Activated gamma-delta T cell treated with Interleukin-2 at 50 U/mL for 16 hours (primary cell): Measurements from ENCODE around the gene SECISBP2L.

ENCODE experiments used
- DNase-seq: peaks from one replicate; pipeline ENCODE4 v3.0.0-alpha.2; 2020

The SECISBP2L gene

DNA sequence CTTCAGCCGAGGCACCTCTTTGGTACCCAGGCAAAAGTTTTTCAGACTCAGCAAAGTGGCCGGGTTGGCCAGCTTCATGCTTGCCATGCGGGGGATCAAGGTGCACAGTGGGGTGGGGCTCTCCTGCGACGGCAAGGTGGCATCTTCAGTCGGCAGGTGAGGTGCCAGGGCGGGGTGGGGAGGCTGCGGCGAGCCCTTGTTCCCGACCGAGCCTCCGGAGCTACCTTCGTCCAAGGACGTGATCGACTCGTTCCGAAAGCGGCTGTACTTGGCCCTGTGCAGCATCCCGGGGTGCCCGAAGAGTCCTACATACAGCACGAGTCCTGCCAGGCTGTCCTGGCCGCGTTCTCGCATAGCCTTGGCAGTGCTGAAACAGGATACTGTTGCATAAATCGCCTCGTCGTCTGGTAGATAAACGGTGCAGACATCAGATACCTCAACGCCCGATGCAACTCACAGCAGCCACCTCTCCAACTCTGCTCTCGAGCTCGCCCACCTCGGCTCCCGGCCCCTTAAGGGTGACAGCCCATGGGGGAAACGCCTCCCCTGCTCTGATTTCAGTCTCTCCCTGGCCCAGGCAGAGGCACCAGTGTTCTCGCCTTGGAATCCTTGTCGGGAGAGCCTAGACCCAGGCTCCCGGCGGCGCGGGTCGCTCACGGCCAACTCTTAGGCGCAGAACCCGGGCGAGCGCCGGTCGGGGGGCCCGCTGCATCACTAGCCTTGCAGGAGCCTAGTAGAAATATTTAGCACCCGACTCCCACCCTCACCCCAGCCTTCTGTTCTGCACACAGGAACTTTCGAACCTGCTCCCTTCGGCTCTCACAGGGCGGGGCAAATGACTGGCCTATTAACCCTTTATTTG, 83.4 kb downstream of the SECISBP2L start:
- no peak for DNase-seq

DNA sequence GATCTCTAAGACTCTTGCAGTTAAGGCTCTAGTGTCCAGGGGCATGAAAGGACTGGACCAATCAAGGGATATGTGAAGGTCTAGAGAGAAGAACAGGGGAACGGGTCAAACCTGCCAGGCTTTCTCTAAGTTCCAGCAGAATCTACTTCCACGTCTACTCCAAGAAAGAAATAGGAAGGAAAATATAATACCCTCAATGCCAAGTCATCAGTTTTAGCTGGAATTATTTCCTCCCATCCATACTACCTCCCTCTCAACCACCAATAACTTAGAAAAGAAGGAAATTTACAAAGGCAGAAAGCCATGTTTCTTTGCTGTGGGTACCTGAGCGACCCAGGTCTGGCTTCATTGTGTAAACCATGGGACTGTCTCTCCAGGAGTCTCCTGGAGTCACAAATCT, 90.3 kb downstream of the SECISBP2L start:
- DNase-seq, result no peak

GRCh38 chr15:48955370-48955769, 90.9 kb downstream of the SECISBP2L start:
- DNase-seq, result no peak

DNA sequence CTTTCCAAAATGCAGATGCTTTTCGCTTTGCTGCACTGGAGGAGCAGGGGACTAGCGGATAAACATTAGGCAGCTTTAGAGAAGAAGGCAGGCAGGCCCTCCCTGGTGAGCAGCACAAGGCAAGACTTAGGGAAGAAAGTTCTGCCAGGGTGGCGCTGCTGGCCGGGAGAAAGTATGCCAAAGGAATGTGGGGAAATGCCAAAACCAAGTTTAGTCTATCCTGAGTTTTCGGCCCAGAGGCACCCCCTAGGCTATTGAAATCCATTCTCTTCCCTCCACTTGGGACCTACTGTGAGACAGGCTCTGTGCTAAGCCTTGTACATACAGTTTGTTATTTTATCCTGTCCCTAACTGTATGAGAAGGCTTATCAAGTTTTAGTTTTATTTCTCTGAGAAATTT, 91.7 kb downstream of the SECISBP2L start:
- no peak for DNase-seq

DNA sequence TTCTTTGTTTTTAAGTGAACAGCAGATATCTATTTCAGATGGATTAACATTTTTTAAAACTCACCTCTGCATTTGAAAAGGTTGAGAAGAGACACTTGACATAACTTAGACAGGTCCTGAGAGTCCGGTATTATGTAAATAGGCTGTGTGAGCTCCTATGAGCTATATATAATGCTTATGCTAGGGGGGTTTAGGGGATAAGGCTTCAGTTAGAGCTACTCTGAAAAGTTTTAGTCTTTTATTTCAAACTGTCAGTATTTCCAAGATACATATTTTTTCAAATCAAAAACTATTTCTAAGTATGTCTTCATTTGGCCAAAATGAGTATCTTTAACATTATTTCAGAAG, 99.4 kb downstream of the SECISBP2L start:
- DNase-seq, result no peak

GRCh38 chr15:48946074-48946839, 100.0 kb downstream of the SECISBP2L start:
- no peak for DNase-seq

- no peak for DNase-seq
Measured at GRCh38 chr15:48945386-48945785, 100.9 kb downstream of the SECISBP2L start.

- DNase-seq, result no peak
Measured at GRCh38 chr15:48941904-48942303, 104.3 kb downstream of the SECISBP2L start.

GRCh38 chr15:48940508-48940907, 105.7 kb downstream of the SECISBP2L start:
- DNase-seq, result no peak

DNA sequence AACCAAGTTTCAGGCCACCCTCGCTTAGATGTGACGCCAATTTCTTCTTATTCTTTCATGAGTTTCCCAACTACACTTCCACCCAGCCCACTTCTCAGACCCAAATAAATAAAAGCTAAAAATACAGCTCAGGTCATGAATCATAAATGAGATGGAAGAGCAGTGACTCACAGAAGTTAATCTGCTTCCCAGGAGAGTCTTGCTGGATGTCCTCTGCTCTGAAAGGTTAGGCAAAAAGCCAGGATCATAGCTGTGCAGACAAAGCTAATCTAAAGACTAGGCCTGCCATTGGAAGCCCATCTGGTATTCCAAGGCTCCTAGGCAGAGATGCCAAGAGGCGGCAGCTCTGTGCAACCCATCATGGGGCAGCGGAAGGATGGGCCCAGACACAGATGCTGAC, 106.6 kb downstream of the SECISBP2L start:
- DNase-seq, result no peak
